GM10248 (cell line): ENCODE measurements around the gene COG7.

ENCODE experiments used
- CTCF ChIA-PET: fragments of 300-600 bp; sonication (Branson Sonifier 250); formaldehyde crosslinking; extraction: SDS; loops from one replicate; lab custom pipeline; 2021; ENCODE audit warnings: antibody characterized with exemption; lab: Yijun Ruan, JAX
- POLR2A ChIA-PET: fragments of 350-650 bp; sonication (Branson Sonifier 250); formaldehyde crosslinking; extraction: SDS; loops from one replicate; lab custom pipeline; 2020; ENCODE audit warnings: antibody characterized with exemption; lab: Yijun Ruan, JAX
- DNase-seq: peaks from one replicate; pipeline ENCODE4 v3.0.0; 2012; ENCODE audit errors: extremely low spot score
- TF ChIP-seq, protein P1 (sequence below): IDR thresholded peaks from 2 replicates; pipeline ENCODE4 v1.5.1; 2012; ENCODE audit warnings: mild to moderate bottlenecking, low read depth; ENCODE audit errors: extremely low read depth, missing control alignments, control extremely low read depth

Gene COG7

DNA sequence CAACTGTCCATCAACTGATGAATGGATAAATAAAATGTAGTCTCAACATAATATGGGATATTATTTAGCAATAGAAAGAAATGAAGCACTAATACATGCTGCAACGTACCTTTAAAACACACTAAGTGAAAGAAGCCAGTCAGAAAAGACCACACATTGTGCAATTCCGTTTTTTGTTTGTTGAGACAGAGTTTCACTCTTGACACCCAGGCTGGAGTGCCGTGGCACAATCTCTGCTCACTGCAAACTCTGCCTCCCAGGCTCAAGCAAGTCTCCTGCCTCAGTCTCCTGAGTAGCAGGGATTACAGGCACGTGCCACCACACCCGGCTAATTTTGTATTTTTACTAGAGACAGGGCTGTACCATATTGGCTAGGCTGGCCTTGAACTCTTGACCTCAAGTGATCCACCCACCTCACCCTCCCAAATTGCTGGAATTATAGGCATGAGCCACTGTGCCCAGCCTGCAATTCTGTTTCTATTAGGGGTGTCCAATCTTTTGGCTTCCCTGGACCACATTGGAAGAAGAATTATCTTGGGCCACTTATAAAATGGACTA lies 110.8 kb downstream of the COG7 start:
- no peak for DNase-seq
- TF ChIP-seq, protein P1, sequence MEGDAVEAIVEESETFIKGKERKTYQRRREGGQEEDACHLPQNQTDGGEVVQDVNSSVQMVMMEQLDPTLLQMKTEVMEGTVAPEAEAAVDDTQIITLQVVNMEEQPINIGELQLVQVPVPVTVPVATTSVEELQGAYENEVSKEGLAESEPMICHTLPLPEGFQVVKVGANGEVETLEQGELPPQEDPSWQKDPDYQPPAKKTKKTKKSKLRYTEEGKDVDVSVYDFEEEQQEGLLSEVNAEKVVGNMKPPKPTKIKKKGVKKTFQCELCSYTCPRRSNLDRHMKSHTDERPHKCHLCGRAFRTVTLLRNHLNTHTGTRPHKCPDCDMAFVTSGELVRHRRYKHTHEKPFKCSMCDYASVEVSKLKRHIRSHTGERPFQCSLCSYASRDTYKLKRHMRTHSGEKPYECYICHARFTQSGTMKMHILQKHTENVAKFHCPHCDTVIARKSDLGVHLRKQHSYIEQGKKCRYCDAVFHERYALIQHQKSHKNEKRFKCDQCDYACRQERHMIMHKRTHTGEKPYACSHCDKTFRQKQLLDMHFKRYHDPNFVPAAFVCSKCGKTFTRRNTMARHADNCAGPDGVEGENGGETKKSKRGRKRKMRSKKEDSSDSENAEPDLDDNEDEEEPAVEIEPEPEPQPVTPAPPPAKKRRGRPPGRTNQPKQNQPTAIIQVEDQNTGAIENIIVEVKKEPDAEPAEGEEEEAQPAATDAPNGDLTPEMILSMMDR, result no peak
- POLR2A ChIA-PET, result no interaction called here
- CTCF ChIA-PET, result interaction anchor here (1.4 kb wide), 1 partner anchor 10 kb away, joined by 4 read pairs; no protein-coding TSS in a partner anchor

DNA sequence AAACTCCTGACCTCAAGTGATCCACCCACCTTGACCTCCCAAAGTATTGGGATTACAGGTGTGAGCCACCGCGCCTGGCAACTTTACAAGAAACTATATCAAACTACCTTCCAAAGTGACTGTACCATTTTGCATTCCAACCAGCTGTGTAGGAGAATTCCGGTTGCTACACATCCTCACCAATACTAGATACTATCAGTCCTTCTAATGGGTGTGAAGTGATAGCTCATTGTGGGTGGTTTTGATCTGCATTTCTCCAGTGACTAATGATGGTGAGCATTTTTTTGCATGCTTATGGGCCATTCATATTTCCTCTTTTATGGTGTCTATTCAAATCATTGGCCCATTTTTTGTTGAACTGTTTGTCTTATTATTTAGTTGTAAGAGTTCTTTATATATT lies 113.2 kb downstream of the COG7 start:
- no peak for DNase-seq
- ChIA-PET POLR2A (no interaction called here), CTCF (interaction anchor here (1.4 to 2.0 kb wide), 2 partner anchors 8 to 70 kb away, joined by 3 to 9 read pairs; no protein-coding TSS in a partner anchor)
- TF ChIP-seq, protein P1, result no peak
